Measurements from ENCODE around the gene CREB5. TPM values are rescaled to one million over a fixed set of nuclear protein-coding genes. Genes with fewer than 3 reads are reported as not detected.

The CREB5 gene
- total and polyA plus RNA-seq, 2 donors (not counting 3 experiments of a cell fraction or from before 2014, with no cell fraction given) = 19.6 to 28.4 TPM

- Histone ChIP-seq H3K79me2 (ENCODE audit: control insufficient read depth, insufficient read depth, low read length) (no peaks in the 10 kb centered on the region), H3K4me2 (ENCODE audit: insufficient read depth, low read length) (no peak overlapping the region), H3K27me3 (ENCODE audit: control insufficient read depth in 2 of 2, insufficient read depth in 2 of 2, low read length in 2 of 2) (no peaks in the 10 kb centered on the region), H3K9me1 (replicated peaks; ENCODE audit: control insufficient read depth, extremely low read depth, insufficient read depth, low read length) (no peaks in the 10 kb centered on the region), H4K20me1 (replicated peaks; ENCODE audit: control insufficient read depth, extremely low read depth, insufficient read depth, low read length) (no peaks in the 10 kb centered on the region), H3K4me1 (ENCODE audit: control insufficient read depth, extremely low read depth, insufficient read depth, low read length) (peaks cover 11% of the 10 kb centered on the region), H3K9ac (replicated peaks; ENCODE audit: extremely low read depth, insufficient read depth, low read length) (no peak overlapping the region), H3K36me3 (ENCODE audit: control insufficient read depth in 2 of 2, extremely low read depth in 1 of 2, insufficient read depth in 2 of 2, low read length in 2 of 2) (no peaks in the 10 kb centered on the region), H2AFZ (ENCODE audit: low read depth, low read length) (no peak overlapping the region), H3K9me3 (replicated peaks; ENCODE audit: control insufficient read depth, insufficient read depth, low read length) (no peaks in the 10 kb centered on the region), H3K27ac (ENCODE audit: insufficient read depth, low read depth, low read length) (no peak overlapping the region), H3K4me3 (replicated peaks in 1 of 3; ENCODE audit: insufficient read depth in 1 of 3, low read depth in 1 of 3, low read length in 3 of 3) (no peak overlapping the region)
- FAIRE-seq (peak; percentile 4), DNase-seq (ENCODE audit: low read depth, low spot score) (no peak)
- intact Hi-C loops (cut with micrococcal nuclease) (no loop called here), dilution Hi-C loops (cut with MboI; ENCODE audit: extremely low pct_ligation_motif_present, low sequenced_read_pairs) (no loop called here)
- CTCF ChIA-PET = interaction anchor here (1.6 kb wide), 1 partner anchor 9 kb away, joined by 4 read pairs; no protein-coding TSS in a partner anchor
- no TSS peak for BruUV-seq (replicated peaks)
- no peak for TF ChIP-seq EZH2 (IDR thresholded peaks at IDR 0.05; ENCODE audit: borderline replicate concordance, low read depth, low read length, severe bottlenecking)
- POLR2A ChIA-PET = no interaction called here
Measured at GRCh38 chr7:28745351-28745750, 333.0 kb downstream of the CREB5 start.

- no peak overlapping the region for H3K4me2 ChIP-seq (ENCODE audit: insufficient read depth, low read length)
- TF ChIP-seq POLR2AphosphoS5 (IDR thresholded peaks at IDR 0.05; ENCODE audit: insufficient read depth, low read depth, low read length) = no peak
- TF ChIP-seq FOS (IDR thresholded peaks at IDR 0.05; ENCODE audit: borderline replicate concordance, insufficient read depth, low read length) = peak; percentile 7
- dilution Hi-C loops (cut with MboI; ENCODE audit: extremely low pct_ligation_motif_present, low sequenced_read_pairs) = no loop called here
- BruUV-seq (replicated peaks) = no TSS peak
- no peak overlapping the region for H3K27ac ChIP-seq (ENCODE audit: insufficient read depth, low read depth, low read length)
- no peak overlapping the region for H3K9ac ChIP-seq (replicated peaks; ENCODE audit: extremely low read depth, insufficient read depth, low read length)
- no peak overlapping the region for H2AFZ ChIP-seq (ENCODE audit: low read depth, low read length)
- no peaks in the 10 kb centered on the region for H3K27me3 ChIP-seq (ENCODE audit: control insufficient read depth in 2 of 2, insufficient read depth in 2 of 2, low read length in 2 of 2)
- H3K4me1 ChIP-seq (ENCODE audit: control insufficient read depth, extremely low read depth, insufficient read depth, low read length) = peaks cover 11% of the 10 kb centered on the region
- no peak overlapping the region for H3K4me3 ChIP-seq (replicated peaks in 1 of 3; ENCODE audit: insufficient read depth in 1 of 3, low read depth in 1 of 3, low read length in 3 of 3)
- H3K9me1 ChIP-seq (replicated peaks; ENCODE audit: control insufficient read depth, extremely low read depth, insufficient read depth, low read length) = no peaks in the 10 kb centered on the region
- intact Hi-C loops (cut with micrococcal nuclease) = no loop called here
- no peaks in the 10 kb centered on the region for H3K9me3 ChIP-seq (replicated peaks; ENCODE audit: control insufficient read depth, insufficient read depth, low read length)
- H4K20me1 ChIP-seq (replicated peaks; ENCODE audit: control insufficient read depth, extremely low read depth, insufficient read depth, low read length) = no peaks in the 10 kb centered on the region
- no peaks in the 10 kb centered on the region for H3K36me3 ChIP-seq (ENCODE audit: control insufficient read depth in 2 of 2, extremely low read depth in 1 of 2, insufficient read depth in 2 of 2, low read length in 2 of 2)
- no peak for DNase-seq (ENCODE audit: low read depth, low spot score)
- peak; percentile 63 for FAIRE-seq
- CTCF ChIA-PET = interaction anchor here (1.1 to 1.6 kb wide), 3 partner anchors 9 to 12 kb away, joined by 3 to 4 read pairs (median 3); no protein-coding TSS in a partner anchor
- POLR2A ChIA-PET = no interaction called here
- no peaks in the 10 kb centered on the region for H3K79me2 ChIP-seq (ENCODE audit: control insufficient read depth, insufficient read depth, low read length)
Measured at GRCh38 chr7:28747404-28747803, 335.1 kb downstream of the CREB5 start.

Measured in endothelial cell of umbilical vein (primary cell).